Osteoblast (primary cell): Measurements from ENCODE around the gene CKMT2. TPM values are rescaled to one million over a fixed set of nuclear protein-coding genes. Genes with fewer than 3 reads are reported as not detected.

Experiments
- DNase-seq: peaks from one replicate; pipeline ENCODE4 v3.0.0; 2011; ENCODE audit warnings: low spot score, mixed read lengths; ENCODE audit not compliant: insufficient read length; ENCODE audit errors: missing footprints
- H2AFZ ChIP-seq: 2 replicates; pipeline ENCODE4 v1.6.0; 2011; ENCODE audit warnings: mild to moderate bottlenecking, low read length
- H3K27ac ChIP-seq: 2 replicates; pipeline ENCODE4 v1.5.1; 2011; ENCODE audit warnings: mild to moderate bottlenecking, low read depth, low read length, moderate library complexity
- H3K27me3 ChIP-seq: 2 replicates; pipeline ENCODE4 v1.6.0; 2012; ENCODE audit warnings: mild to moderate bottlenecking, control low read depth, inconsistent platforms, low read length, moderate library complexity; ENCODE audit not compliant: insufficient read depth
- H3K36me3 ChIP-seq: 2 replicates; pipeline ENCODE4 v1.5.1; 2011; ENCODE audit warnings: mild to moderate bottlenecking, low read length, control low read depth, moderate library complexity; ENCODE audit not compliant: insufficient read depth
- H3K4me1 ChIP-seq: 2 replicates; pipeline ENCODE4 v1.5.1; 2011; ENCODE audit warnings: mild to moderate bottlenecking, low read length, control low read depth, moderate library complexity; ENCODE audit not compliant: insufficient read depth
- H3K4me2 ChIP-seq: 2 replicates; pipeline ENCODE4 v1.6.0; 2011; ENCODE audit warnings: mild to moderate bottlenecking, low read length; ENCODE audit not compliant: insufficient read depth
- H3K4me3 ChIP-seq: fragments of 200-600 bp; sonication (generic); 3 replicates; pipeline ENCODE4 v1.5.1; 2012; ENCODE audit warnings: mild to moderate bottlenecking, low read length, inconsistent platforms; ENCODE audit not compliant: insufficient read depth
- H3K79me2 ChIP-seq: 2 replicates; pipeline ENCODE4 v1.6.0; 2012; ENCODE audit warnings: mild to moderate bottlenecking, low read length, control low read depth, inconsistent platforms; ENCODE audit not compliant: insufficient read depth
- H3K9me3 ChIP-seq: 2 replicates; pipeline ENCODE4 v1.5.1; 2011; ENCODE audit warnings: low read depth, low read length, control low read depth
- H4K20me1 ChIP-seq: 2 replicates; pipeline ENCODE4 v1.6.0; 2012; ENCODE audit warnings: mild to moderate bottlenecking, low read length, control low read depth; ENCODE audit not compliant: insufficient read depth
- CTCF ChIP-seq: IDR thresholded peaks from 2 replicates; pipeline ENCODE4 v1.5.1; 2011; ENCODE audit warnings: mild to moderate bottlenecking, low read depth, low read length, moderate library complexity; ENCODE audit errors: extremely low read depth
- total RNA-seq: library from RNA; depleted of rRNA; stranded (reverse); fragments of >200 nt; gene quantifications from 2 replicates; pipeline ENCODE4 v1.2.3, GENCODE V29; 2012

CKMT2 gene
- total RNA-seq, 1 donor, result 1.4 TPM

- no peak overlapping the region for H3K4me3 ChIP-seq
- no peak for TF ChIP-seq CTCF
- DNase-seq, result no peak
- no peak overlapping the region for H2AFZ ChIP-seq
- no peaks in the 10 kb centered on the region for H3K4me1 ChIP-seq
- no peaks in the 10 kb centered on the region for H3K9me3 ChIP-seq
- no peak overlapping the region for H3K4me2 ChIP-seq
- no peaks in the 10 kb centered on the region for H3K36me3 ChIP-seq
- H3K27ac ChIP-seq, result no peak overlapping the region
- H3K27me3 ChIP-seq, result no peaks in the 10 kb centered on the region
- no peaks in the 10 kb centered on the region for H3K79me2 ChIP-seq
- no peaks in the 10 kb centered on the region for H4K20me1 ChIP-seq
Measured at GRCh38 chr5:81214848-81215247, 18.3 kb upstream of the CKMT2 start.

GRCh38 chr5:81216152-81216551 is 17.0 kb upstream of the CKMT2 start:
- Histone ChIP-seq H3K79me2 (no peaks in the 10 kb centered on the region), H2AFZ (no peak overlapping the region), H3K4me1 (no peaks in the 10 kb centered on the region), H3K36me3 (no peaks in the 10 kb centered on the region), H3K27ac (no peak overlapping the region), H3K4me3 (no peak overlapping the region), H3K9me3 (no peaks in the 10 kb centered on the region), H3K4me2 (no peak overlapping the region), H4K20me1 (no peaks in the 10 kb centered on the region), H3K27me3 (no peaks in the 10 kb centered on the region)
- no peak for TF ChIP-seq CTCF
- no peak for DNase-seq

GRCh38 chr5:81219389-81219788 is 13.7 kb upstream of the CKMT2 start:
- Histone ChIP-seq H3K4me3 (no peak overlapping the region), H3K36me3 (no peaks in the 10 kb centered on the region), H3K4me1 (no peaks in the 10 kb centered on the region), H3K27ac (no peak overlapping the region), H3K79me2 (no peaks in the 10 kb centered on the region), H3K27me3 (no peaks in the 10 kb centered on the region), H4K20me1 (no peaks in the 10 kb centered on the region), H2AFZ (no peak overlapping the region), H3K9me3 (no peaks in the 10 kb centered on the region), H3K4me2 (no peak overlapping the region)
- TF ChIP-seq CTCF, result no peak
- DNase-seq, result no peak

GRCh38 chr5:81222285-81222684 is 10.8 kb upstream of the CKMT2 start:
- no peak for DNase-seq
- Histone ChIP-seq H3K4me2 (no peak overlapping the region), H3K27ac (no peak overlapping the region), H2AFZ (no peak overlapping the region), H3K9me3 (no peaks in the 10 kb centered on the region), H3K36me3 (no peaks in the 10 kb centered on the region), H4K20me1 (no peaks in the 10 kb centered on the region), H3K27me3 (no peaks in the 10 kb centered on the region), H3K79me2 (no peaks in the 10 kb centered on the region), H3K4me1 (no peaks in the 10 kb centered on the region), H3K4me3 (no peak overlapping the region)
- no peak for TF ChIP-seq CTCF
